GM19035 (cell line): ENCODE data around the gene MAPRE3.

Experiments
- ATAC-seq: cut with Tn5 transposase; IDR thresholded peaks from one replicate; pipeline ENCODE4 v1.9.1; 2021; ENCODE audit not compliant: unreplicated experiment

MAPRE3 gene

DNA sequence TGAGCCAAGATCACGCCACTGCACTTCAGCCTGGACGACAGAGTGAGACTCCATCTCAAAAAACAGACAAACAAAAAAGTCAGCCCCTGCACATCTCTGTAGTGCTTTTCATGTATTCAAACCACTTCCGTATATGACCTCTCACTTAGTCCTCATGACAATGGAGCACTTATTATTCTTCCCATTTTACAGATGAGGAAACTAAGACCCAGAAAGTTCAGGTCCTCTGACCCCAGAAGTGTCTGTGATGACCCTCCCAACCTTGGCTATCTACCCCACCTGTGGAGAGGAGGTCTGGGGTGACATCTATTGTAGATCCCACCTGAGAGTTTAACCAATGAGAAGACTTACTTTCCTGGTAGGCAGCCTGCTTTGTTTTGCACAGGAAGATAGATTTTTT is 21.6 kb upstream of the MAPRE3 start:
- ATAC-seq = no peak

- no peak for ATAC-seq
These were observed 20.2 kb upstream of the MAPRE3 start for GRCh38 chr2:26950246-26950645.

- no peak for ATAC-seq
These were observed 19.2 kb upstream of the MAPRE3 start for GRCh38 chr2:26951236-26951635.

- no peak for ATAC-seq
These were observed 18.1 kb upstream of the MAPRE3 start for GRCh38 chr2:26952374-26952773.

DNA sequence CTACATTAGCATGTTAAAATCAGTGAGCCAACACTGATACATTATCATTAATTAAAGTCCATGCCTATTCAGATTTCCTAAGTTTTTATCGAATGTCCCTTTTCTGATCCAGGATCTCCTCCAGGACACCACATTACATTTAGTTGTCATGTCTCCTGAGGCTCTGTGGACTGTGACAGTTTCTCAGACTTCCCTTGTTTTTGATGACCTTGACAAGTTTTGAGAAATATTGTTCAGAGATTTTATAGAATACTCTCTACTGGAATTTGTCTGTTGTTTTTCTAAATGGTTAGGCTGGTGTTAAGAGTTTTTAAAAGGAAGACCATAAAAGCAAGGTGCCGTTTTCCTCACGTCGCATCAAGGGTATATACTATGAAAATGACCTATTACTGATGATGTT is 16.3 kb upstream of the MAPRE3 start:
- ATAC-seq = no peak

DNA sequence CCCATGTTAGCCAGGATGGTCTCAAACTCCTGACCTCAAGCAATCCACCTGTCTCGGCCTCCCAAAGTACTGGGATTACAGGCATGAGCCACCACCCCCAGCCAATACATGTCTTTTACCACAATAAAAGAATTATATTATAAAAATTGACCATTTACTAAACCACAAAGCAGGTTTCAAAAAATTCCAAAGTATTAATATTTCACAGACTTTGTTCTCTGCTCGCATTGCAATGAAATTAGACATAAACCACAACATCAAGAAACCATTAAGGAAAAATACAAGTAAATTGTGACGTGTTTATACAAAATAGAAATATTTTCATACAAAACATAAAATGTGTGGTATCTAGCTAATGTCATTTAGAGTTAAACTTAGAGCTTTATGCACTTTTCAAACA is 13.4 kb upstream of the MAPRE3 start:
- ATAC-seq = no peak

- ATAC-seq = no peak
These were observed 12.9 kb upstream of the MAPRE3 start for GRCh38 chr2:26957534-26957933.

GRCh38 chr2:26959331-26959730 is 11.1 kb upstream of the MAPRE3 start:
- ATAC-seq = no peak

DNA sequence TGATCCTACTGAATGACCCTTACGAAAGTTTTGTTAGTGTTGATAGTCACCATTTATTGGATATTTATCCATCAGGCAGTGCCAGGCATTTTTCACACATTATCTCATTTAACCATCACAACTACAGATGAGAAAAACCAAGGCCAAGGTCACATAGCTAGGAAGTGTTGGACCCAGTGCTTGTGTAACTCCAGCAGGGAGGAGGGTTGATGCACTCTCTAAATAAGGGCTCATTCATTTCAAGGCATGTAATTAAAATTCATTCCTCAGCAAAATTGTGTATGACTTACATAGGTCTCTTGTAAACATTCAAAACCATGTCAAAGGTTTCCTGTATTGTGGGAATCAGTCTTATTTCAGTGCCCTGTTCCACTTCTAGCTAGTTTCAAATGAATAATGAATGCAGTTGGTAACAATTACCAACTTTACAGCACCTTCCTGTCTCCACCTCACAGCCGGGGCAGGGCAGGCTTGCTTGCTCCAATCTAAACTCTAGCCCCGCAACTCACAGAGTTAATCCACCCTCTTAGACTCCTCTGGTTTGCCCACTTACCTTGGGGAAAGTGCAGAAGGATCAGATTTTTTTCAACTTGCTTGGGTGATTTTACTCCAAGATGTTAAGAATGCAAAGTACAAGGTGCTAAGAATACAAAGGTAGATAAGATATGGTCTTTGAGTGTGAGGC is 5.8 kb upstream of the MAPRE3 start:
- ATAC-seq = no peak

- ATAC-seq = no peak
These were observed 2.4 kb upstream of the MAPRE3 start for GRCh38 chr2:26968001-26968400.

DNA sequence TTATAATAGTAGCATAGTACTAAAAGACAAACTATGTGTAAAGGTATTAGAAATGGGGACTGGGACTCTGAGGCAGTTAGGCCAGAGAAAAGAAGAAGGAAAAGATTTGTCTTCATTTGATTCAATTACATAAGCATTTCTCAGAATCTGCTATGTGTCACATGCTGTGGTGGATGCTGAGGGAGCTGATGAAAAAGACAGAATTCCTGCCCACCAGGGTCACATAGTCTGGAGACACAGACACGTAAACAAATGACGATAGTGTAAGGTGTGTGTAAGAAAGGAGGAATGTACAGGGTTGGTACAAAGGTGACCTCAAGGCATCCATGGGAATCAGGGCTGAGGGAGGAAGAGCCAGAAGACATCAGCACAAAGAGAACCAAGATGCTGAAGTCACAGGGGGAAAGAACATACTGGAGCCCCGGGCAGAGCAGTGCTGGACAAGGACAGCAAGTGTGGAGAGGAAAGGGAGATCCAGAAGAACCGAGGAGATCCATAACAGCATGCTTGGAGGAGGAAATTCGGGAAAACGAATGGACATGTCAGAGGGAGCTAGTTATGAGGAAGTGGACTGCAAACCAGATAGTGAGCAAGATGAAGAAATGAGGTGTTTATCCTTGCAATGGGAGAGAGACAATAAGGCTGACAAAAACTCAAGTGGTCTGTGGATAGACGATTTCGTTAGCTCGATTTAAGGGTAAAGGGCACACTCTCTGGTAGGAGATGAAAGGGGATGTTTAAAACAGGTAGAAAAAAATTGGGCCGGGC is 1.2 kb upstream of the MAPRE3 start:
- no peak for ATAC-seq

DNA sequence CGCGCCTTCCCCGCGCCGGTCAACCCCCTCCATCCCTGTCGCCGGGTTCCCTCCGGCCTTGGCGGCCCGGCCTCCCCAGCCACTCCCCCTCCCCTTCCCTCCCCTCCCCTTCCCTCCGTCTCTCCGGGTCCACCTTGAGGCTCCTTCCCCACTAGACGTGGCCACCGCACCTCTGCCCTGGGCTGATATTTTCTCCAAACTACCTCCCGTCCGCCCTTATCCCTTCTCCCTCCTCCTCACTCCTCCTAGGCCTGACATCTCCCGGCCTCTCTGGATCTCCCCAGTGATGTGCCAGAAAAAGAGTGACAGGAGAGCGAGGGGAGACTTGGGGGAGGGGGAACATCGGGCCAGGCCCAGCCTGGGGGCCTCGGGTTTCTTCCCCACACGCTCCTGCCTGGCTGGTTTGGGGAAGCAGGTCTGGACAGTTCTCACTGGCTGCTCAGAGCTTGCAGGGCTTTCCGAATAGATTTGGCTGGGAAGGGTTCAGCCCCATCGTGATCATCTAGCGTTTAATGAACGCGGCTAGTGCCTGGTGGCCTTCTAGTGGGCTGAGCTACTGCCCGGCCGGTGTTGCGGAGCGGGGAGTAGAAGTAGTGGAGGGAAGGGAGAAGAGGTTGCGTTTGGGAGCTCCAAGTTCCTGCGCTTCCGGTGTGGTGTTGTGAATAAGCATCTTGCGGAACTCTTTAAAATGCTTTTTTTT is 641 bp downstream of the MAPRE3 start:
- ATAC-seq = no peak

DNA sequence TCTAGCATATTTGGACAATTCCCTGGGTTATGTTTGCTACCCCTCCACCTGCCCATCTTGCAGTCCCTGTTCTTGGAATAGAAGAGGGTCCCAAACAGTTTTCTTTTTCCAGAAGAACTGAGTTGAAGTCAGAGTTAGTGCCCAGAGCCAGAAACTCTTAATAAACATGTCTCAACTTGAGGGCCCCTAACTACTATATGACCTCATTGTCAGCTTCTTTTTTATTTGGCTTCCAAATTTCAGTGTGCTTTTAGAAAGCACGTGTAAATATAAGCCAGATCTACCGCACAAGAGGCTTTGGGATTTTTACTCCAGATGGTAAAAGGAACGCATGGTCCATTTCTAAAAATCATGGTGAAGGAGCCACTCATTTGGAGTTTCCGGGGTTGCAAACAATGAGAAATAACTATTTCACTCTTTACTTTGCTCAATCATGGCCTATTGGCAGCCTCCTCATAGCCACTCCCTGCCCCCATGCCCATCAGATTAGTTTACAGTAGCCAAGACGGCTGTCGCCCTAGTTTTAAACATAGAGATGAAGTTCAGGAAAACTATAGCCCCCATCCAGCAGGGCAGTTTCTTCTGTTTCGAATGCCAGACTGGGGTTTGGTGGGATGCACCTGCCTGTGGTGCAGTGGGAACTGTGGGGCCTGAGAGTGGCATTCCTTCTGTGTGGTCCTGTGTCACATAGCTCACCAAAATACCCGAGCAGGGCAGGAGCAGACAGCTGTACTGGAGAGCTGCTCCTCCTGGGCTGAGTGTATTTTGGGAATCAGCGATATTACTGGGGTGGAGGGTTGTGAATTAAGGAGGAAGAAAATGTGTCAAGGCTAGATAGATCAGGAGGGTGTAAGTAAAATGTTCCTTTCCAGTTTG is 1.7 kb downstream of the MAPRE3 start:
- ATAC-seq = no peak

DNA sequence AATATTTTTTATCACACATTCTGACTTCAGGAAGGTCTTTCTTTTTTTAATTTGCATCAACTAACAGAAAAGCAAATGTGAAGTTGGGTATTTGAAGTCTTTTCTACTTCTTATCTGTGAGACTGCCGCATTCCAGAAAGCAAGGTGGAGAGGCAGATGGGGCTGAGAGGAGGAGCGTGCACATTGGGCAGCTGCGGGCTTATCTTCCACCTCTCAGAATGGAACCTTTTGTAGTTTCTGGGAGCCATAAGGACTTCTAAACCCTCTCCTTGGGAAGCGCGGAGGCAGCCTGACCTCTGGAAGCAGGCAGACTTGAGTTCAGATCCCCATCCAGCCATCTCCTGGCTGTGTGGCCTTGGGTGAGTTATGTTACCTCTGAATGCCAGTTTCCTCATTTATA is 3.9 kb downstream of the MAPRE3 start:
- ATAC-seq = no peak

- no peak for ATAC-seq
These were observed 4.7 kb downstream of the MAPRE3 start for GRCh38 chr2:26975102-26975501.

DNA sequence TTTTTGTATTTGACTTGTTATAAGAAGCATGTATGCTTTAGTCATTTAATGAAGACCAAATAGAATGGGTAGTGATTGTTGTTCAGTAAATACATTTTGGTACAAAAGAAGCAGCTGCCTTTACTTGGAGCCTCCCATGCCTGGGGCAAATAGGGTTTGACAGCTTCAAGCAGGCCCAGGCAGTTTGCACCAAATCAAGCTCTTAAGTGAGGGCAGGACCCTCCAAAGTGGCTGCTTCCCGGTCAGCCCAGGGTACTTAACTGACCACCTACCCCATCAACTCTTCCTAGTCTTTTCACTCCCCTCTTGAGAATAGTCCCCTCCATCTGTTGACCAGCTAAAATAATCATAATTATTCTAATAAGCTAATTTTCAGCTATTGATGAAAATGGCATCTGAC is 5.2 kb downstream of the MAPRE3 start:
- no peak for ATAC-seq

DNA sequence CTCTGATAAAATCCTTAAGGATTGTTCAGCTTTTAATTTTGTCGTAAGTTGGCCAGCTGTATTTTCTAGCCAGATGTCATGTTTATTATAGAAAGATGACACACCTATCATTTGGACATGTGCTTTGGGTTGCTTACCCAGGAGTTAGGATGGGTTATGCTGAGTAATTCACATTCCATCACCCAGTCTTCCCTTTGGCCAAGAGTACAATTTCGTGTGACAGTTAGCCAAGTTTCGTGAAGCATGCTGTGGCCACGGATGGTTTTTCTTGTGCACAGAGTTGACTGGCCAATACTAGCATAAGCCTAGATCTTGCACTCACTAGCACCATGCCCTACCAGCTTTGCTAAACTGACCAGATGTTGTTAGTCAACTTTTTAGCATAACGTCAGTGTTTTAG is 5.8 kb downstream of the MAPRE3 start:
- ATAC-seq = no peak

GRCh38 chr2:26977012-26977411 is 6.6 kb downstream of the MAPRE3 start:
- no peak for ATAC-seq

DNA sequence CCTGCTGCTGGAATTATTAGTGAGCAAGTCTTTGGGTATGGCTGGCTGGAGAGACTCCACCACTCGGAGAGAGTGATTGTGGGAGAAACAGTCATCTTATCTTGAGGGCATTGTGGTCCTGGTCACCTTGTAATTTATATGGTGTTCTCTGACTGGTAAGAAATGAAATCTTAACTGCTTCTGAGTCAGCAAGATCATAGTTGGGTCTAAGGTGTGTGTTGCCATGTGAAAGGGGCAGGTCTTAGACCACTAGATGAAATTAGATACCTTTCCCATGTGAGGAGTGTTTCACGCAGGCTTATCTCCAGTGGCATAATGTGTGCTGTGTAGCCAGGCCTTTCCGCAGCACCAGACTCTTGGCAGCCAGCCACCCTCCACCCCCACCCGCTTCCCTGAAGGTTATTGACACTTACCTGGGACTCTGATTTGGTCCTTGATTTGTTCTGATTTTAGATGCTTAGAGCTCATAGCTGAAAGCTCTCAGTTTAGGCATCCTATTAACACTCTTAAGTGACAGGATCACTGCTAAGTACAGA is 7.7 kb downstream of the MAPRE3 start:
- no peak for ATAC-seq

- ATAC-seq = no peak
These were observed 9.3 kb downstream of the MAPRE3 start for GRCh38 chr2:26979741-26980140.

DNA sequence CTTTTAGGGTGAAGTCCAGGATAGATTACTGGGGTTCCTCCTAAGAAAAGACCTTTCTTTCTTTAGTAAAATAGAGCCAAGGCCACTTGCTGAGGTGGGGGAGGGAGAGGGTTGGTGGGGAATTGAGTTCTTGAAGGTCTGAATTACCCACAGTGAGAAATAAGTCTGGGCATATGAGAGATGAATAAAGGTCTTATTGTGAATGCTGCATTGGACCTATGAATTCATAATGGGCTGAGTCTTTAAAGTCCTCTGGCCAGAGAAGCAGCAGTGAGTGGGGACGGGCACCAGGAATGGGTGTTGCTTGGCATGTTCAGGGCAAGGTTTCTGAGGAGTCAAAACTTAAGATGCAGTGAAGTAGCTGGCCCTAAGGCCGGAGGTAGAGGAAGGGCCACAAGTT is 10.5 kb downstream of the MAPRE3 start:
- no peak for ATAC-seq
